ENCODE data around the gene NFKBIE.
"Not testable (repeated sequence)": the region's sequence is repeated elsewhere in the genome, so short reads cannot be mapped to it uniquely, and the experiment has no call there.

GRCh38 chr6:44314657-44315056, 49.3 kb upstream of the NFKBIE start:
- TF ChIP-seq CTCF (conservative IDR thresholded peaks at IDR 0.05; ENCODE audit: low read length); EZH2phosphoT487 (IDR thresholded peaks at IDR 0.05; ENCODE audit: borderline replicate concordance): not testable (repeated sequence)
